GM21367 (cell line): ENCODE measurements around the gene ZNF761.
"Not testable (repeated sequence)": the region's sequence is repeated elsewhere in the genome, so short reads cannot be mapped to it uniquely, and the experiment has no call there.

Source experiments
- ATAC-seq: cut with Tn5 transposase; IDR thresholded peaks from one replicate; pipeline ENCODE4 v1.9.1; 2021; ENCODE audit not compliant: unreplicated experiment

The ZNF761 gene

DNA sequence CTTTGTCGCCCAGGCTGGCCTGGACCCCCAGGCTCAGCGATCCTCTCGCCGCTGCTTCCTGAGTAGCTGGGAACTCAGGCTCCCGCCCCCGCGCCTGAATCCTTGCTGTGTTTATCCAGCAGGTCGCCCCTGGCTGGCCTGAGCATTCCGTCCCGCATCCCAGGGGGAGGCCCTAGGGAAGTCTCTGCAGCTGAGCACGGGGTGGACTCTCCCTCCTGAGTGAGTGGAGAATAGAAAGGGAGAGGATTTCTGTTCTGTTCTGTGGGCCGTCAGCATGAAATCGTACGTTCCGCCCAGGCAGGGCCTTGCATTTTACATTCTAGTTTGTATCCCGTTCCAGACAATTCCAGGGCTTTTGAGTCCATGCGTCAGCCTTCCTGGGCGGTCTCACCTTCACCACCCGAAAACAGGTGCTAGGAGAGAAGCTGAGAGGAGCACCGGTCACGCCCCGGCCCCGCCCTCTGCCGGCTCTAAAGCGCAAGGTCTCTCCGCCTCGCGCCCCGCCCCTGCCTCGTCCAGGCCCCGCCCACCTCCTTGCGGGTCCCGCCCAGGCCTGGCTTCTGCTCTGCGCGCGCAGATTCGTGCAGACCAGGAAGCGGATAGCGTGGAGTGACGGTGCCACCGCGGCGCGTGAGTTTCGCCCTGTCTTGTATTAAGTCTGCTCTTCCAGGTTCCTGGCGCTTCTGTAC lies at the start of gene ZNF761:
Gene ZNF761, plus strand, starts transcription at position 586 of the 689 bp plus-strand sequence. CDS start 15,285 bp downstream, outside the sequence.
- ATAC-seq = peak; percentile 88

DNA sequence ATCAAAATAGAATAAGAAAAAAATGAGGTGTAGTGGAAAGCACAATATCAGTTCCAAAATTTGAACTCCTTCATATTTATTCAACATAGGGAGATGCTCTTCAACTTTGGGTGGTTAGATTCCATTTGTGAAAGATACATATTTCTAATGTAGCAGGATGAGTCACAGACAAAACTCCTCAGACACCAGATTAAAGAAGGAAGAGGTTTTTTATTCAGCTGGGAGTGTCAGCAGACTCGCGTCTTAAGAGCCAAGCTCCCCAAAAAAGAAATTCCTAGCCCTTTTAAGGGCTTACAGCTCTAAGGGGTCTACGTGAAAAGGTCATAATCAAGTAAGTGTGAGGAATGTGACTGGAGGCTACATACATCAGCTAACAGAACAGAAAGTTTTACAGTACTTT lies 43.6 kb upstream of the ZNF761 start:
- ATAC-seq = no peak

DNA sequence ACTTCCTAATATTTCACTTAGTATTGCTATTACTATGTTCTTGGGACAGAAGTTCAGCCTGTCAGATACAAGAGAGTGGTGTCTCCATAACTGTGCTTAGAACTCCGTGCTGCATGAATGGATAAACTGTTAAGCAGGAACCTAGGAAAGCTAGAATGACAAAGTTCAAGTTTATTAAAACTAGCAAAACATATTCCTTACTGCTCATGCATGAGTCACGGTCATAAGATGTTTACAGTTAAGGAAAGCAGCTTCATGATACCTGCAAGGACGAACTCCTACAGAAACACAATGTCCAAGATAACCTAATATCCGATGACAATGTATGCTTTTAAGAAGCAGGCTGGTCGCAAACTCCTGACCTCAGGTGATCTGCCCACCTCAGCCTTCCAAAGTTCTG lies 42.9 kb upstream of the ZNF761 start:
- ATAC-seq = no peak

DNA sequence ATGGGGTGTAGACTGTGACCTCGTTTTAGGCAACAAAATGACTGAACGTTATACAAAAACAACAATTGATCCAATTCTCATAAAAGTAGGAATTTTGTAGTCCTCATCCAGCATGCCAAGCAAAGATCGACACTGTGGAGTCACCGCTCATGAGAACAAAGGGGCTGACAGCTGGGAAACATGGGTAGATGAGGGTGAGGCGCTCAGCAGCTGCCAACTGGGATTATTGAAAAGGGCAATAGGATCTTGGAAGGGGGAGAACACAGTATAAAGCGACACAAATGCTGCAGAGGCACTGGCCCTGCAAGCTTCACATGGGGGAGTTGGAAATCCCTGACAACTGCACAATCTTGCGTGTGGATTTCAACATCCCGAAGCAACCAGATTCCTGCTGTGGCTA lies 42.2 kb upstream of the ZNF761 start:
- ATAC-seq = no peak

DNA sequence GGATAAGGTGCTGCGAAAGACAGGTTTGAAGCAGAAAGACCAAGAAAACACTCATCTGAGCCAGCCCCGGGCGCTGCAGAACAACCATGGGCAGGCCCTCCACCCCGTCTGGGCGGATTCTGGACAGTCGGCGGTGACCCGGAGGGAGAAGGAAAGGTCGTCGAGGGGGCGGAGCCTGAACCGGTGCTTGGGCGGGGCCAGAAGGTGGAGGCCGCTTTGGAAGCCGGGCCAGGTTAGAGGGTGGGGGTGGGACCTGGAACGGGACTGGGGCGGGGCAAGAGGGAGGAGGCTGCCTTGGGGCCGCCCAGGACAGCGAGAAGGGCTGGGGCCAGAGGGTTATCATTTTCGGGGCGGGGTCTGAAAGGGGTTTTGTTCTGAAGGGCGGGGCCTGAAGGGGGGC lies 41.8 kb upstream of the ZNF761 start:
- no peak for ATAC-seq

DNA sequence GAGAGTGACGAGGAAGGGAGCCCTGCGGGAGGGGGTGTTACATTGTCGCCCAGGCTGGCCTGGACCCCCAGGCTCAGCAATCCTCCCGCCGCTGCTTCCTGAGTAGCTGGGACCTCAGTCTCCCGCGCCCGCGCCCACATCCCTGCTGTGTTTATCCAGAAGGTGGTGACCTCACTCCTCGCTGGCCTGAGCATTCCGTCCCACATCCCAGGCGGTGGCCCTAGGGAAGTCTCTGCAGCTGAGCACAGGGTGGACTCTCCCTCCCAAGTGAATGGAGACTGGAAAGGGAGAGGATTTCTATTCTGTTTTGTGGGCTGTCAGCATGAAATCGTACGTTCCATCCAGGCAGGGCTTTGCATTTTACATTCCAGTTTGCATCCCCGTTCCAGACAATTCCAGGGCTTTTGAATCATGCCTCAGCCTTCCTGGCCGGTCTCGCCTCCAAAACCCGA lies 37.2 kb upstream of the ZNF761 start:
- no peak for ATAC-seq

DNA sequence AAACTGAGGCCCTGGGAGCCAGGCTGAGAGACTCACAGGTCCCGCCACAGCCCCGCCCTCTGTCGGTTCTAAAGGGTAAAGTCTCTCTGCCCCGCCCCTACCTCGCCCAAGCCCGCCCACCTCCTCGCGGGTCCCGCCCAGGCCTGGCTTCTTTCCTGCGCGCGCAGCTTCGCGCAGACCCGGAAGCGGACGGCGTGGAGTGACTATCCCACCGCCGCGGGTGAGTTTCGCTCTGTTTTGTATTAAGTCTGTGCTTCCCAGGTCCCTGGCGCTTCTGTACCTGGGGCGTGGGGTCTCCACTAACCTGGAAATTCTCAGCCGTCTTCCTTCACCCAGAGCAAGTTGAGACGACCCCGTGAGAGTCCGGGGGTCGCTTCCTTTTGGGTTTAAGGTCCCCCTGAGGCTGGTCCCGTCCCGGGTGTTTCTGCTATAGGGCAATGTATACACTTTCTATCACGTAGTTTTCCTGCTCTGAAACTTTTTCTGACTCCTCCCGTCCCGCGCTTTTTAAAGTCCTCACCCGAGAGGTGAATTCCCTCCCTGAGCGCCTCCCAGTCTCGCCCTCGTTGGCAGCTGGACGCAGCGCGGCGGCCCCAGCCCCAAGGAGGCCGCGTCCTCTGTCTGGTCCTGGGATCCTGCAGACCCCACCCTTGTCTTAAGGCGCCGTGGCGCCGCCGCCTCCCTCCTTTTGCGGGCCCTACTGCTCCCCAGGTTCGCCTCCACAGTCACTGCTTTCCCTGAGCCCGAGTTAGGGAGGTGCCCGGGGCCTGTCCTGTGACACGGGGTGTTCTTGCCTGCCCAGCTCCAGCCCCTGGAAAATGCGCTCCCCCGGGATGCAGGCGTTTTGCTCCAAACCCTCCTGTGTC lies 36.6 kb upstream of the ZNF761 start, which contains the start of gene ZNF765:
Gene ZNF765, plus strand, starts transcription at position 176 of the 866 bp plus-strand sequence. CDS start 2,867 bp downstream, outside the sequence.
- peak; percentile 72 for ATAC-seq

DNA sequence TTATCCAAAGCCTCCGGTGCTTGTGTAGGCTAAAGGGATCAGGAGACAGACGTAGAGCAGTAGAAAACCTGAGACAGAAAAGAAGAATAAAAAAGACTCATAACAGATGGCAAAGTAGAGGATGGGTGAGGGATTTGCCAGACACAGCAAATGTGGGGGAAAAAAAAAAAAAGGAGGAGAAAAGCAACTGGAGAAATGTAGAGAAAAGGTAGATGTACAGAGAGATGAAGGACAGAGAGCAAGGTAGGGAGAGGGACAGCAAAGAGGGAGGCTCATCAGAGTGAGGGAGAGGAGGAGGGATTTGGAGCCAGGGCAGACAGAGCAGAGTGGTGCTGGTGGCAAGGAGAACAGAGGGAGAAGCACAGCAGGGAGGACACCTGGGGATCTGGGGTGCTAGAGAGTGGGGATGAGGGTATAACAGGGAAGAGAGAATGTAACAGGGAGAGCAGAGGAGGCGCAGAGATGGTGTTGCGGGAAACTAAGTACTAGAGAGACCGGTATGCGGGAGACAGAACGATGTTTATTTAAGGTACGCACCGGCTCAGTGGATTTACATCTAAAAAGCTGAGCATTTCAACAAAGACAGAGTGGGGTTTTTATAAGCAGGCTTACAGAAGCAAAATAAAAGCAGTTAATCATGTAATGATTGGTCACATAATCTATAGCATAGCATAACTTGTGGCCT lies 35.8 kb upstream of the ZNF761 start:
- ATAC-seq = not testable (repeated sequence)

DNA sequence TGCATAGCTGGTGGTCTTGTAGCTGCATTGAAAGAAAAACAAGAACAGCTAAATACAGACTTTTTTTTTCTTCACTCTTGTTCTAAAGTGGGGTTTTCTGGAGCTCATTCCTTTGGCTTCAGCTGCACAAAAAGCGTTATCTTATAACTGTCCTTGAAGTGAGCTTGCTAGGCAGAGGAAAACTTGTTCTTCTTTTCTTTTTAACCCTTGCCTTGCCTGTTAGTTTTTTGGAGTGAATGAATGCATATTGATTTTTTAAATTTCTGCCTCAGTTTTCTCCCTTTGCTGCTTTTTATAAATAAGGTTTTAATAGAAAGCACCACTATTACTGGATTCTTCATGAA lies 35.3 kb upstream of the ZNF761 start:
- ATAC-seq = no peak

DNA sequence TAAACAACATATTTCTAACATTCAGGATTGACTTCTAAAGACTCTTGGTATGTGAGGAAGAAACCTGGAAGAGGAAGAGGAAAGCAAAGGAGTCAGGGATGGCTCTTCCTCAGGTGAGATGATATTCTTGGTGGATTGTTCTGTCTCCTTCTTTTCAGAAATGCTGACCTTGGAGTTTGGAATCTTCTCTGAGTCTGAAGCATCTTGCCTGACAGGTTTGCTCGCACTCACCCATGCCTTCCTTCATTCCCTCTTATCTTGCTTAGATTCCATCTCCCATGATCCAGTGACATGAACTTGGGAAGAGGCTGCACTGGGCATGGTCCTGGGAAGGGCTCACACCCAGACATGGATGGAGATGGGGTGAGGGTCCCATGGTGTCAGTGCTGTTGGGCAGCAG lies 33.9 kb upstream of the ZNF761 start:
- not testable (repeated sequence) for ATAC-seq

DNA sequence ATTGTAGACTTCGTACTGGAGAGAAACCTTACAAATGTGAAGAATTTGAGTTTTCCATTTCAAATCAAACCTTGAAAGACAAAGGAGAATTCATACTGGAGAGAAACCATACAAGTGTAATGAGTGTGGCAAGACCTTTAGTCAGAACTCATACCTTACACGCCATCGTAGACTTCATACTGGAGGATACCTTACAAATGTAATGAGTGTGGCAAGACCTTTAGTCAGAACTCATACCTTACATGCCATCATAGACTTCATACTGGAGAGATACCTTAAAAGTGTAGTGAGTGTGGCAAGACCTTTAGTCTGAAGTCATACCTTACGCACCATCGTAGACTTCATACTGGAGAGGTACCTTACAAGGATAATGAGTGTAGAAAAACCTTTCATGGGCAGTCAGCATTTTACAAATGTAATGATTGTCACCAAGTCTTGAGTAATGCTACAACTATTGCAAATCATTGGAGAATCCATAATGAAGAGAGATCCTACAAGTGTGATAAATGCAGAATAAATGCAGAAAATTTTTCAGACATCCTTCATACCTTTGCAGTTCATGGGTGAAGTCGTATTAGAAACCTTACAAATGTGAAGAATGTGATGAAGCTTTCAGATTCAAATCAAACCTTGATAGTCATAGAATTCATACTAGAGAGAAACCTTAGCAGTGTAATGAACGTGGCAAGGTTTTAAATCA lies 22.1 kb upstream of the ZNF761 start:
- no peak for ATAC-seq

DNA sequence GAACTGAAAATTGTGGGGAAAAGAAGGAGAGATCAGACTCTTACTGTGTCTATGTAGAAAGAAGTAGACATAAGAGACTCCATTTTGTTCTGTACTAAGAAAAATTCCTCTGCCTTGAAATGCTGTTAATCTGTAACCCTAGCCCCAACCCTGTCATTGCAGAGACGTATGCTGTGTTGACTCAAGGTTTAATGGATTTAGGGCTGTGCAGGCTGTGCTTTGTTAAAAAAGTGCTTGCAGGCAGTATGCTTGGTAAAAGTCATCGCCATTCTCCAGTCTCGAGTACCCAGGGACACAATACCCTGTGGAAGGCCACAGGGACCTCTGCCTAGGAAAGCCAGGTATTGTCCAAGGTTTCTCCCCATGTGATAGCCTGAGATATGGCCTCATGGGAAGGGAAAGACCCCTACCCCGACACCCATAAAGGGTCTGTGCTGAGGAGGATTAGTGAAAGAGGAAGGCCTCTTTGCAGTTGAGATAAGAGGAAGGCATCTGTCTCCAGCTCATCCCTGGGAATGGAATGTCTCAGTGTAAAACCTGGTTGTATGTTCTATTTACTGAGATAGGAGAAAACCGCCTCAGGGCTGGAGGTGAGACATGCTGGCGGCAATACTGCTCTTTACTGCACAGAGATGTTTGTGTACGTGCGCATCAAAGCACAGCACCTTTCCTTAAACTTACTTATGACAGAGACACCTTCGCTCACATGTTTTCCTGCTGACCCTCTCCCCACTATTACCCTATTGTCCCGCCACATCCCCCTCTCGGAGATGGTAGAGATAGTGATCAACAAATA lies 11.1 kb upstream of the ZNF761 start:
- not testable (repeated sequence) for ATAC-seq

DNA sequence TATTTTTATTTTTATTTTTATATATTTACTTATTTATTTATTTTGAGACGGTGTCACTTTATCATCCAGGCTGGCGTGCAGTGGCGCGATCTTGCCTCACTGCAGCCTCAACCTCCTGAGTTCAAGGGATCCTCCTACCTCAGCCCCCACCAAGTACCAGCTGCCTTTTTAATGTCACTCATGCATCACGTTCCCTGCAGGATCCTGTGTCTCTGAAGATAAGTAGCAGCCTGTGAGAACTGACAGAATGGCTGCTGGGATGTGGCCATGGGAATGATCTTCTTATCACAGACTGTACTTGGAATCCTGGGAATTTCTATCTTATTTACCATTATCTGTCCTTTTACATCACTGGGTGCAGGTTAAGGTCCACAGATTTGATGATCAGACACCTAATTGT lies 9.2 kb upstream of the ZNF761 start:
- no peak for ATAC-seq

DNA sequence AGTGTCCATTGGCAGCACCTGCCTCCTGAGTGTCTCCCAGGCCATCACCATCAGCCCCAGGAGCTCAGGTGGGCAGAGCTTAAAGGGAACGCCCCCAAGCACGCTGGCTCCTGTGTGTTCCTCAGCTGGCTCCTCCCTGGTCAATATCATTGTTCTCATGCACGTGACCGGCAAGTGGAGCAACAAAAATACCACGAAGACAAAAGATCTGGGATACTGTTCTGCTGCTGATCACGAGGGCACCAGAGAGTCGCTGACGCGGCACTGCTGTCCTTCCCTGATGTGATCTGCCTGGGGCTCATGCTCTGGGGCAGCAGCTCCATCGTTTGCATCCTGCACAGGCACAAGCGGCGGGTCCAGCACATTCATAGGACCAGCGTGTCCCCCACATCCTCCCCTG lies 8.7 kb upstream of the ZNF761 start:
- not testable (repeated sequence) for ATAC-seq

DNA sequence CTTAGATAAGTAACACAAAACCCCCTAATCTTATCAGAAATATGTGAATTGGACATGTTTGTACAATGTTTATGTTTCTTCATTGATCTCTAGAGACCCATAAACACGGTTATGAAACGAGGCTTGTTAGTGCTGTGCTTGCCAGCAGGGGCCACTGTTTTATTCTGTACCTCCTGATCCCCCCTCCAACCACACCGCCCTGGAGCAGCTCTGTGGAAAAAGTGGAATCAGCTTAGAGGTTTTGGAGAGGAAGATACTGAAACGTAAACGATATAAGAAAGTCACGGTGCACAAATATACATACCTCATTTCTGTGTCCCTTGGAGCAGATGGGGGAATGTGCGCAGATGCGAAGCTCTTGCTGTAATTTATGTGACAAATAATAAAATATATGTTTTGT lies 8.1 kb upstream of the ZNF761 start:
- ATAC-seq = not testable (repeated sequence)

DNA sequence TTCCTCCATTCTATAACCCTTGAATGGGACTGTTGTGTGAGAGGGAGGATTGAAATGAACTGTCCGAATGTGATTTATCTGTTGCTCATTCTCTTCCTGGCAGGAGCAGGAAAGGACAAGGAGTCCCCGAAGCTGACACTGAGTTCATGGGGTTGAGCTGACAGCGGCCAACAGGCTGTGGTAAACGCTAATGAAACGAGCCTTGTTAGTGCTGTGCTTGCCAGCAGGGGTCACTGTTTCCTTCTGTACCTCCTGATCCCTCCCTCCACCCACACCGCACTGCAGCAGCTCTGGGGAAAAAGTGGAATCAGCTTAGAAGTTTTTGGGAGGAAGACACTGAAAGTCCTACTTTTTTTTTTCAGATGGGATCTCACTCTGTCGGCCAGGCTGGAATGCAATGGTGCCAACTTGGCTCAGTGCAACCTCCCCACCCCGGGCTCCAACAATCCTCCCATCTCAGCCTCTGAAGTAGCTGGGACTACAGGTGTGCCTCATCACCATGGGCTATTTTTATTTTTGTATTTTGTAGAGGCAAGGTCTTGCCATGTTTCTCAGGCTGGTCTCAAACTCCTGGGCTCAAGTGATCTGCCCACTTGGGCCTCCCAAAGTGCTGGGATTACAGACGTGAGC lies 6.7 kb upstream of the ZNF761 start:
- ATAC-seq = no peak

DNA sequence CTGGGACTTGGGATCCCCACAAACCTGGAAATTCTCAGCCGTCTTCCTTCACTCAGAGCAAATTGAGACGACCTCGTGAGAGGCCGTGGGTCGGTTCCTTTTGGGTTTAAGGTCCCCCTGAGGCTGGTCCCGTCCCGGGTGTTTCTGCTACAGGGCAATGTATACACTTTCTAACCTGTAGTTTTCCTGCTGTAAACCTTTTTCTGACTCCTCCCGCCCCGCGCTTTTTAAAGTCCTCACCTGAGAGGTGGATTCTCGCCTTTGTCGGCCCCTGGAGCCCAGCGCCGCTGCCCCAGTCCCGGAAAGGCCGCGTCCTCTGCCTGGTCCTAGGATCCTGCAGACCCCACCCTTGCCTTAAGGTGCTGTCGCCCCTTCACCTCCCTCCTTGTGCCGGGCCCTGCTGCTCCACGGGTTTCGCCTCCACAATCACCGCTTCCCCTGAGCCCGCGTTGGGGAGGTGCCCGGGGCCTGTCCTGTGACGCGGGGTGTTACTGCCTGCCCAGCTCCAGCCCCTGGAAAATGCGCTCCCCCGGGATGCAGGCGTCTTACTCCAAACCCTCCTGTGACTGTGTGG lies 391 bp downstream of the ZNF761 start:
- ATAC-seq = peak; percentile 19

DNA sequence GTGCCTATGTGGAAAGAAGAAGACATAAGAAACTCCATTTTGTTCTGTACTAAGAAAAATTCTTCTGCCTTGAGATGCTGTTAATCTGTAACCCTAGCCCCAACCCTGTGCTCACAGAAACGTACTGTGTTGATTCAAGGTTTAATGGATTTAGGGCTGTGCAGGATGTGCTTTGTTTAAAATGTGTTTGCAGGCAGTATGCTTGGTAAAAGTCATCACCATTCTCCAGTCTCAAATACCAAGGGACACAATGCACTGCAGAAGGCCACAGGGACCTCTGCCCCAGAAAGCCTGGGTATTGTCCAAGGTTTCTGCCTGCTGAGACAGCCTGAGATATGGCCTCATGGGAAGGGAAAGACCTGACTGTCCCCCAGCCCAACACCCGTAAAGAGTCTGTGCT lies 12.0 kb downstream of the ZNF761 start:
- ATAC-seq = not testable (repeated sequence)

DNA sequence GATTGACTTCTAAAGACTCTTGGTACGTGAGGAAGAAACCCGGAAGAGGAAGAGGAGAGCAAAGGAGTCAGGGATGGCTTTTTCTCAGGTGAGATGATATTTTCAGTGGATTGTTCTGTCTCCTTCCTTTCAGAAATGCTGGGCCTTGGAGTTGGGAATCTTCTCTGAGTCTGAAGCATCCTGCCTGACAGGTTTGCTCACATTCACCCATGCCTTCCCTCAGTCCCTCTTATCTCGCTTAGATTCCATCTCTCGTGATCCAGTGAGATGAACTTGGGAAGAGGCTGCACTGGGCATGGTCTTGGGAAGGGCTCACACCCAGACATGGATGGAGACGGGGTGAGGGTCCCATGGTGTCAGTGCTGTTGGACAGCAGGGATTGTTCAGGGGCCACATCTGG lies 15.4 kb downstream of the ZNF761 start:
- ATAC-seq = not testable (repeated sequence)
